Activated T-cell treated with anti-CD3 and anti-CD28 coated beads, Interleukin-2, amount 50 U/mL, for 72 hours (primary cell): ENCODE measurements around the gene KRABD2.

ENCODE experiments used
- ATAC-seq, 2 donors: fragments of 150-1000 bp; cut with Tn5 transposase; replicated peaks in 1 of 2; 2 replicates each; pipeline ENCODE4 v1.10.0; 2021; ENCODE audit warnings: moderate library complexity in 2 of 2, mild to moderate bottlenecking in 1 of 2
- DNase-seq, 2 donors: peaks; one replicate each; pipeline ENCODE4 v3.0.0; 2021 to 2022; ENCODE audit warnings: mixed read lengths in 1 of 2
- H3K27ac Mint-ChIP-seq: one replicate; pipeline ENCODE4 v1.8.0; 2022; ENCODE audit warnings: mild to moderate bottlenecking, moderate library complexity, mixed read lengths
- H3K27me3 Mint-ChIP-seq: one replicate; pipeline ENCODE4 v1.8.0; 2022; ENCODE audit warnings: low read depth, mixed read lengths
- H3K36me3 Mint-ChIP-seq, 2 donors: one replicate each; pipeline ENCODE4 v1.8.0; 2022; ENCODE audit warnings: mixed read lengths in 2 of 2, mild to moderate bottlenecking in 1 of 2; ENCODE audit not compliant: insufficient read depth in 2 of 2
- H3K4me1 Mint-ChIP-seq: one replicate; pipeline ENCODE4 v1.8.0; 2022; ENCODE audit warnings: low read depth, mixed read lengths
- H3K4me3 Mint-ChIP-seq, 2 donors: one replicate each; pipeline ENCODE4 v1.8.0; 2022; ENCODE audit warnings: mild to moderate bottlenecking in 2 of 2, mixed read lengths in 2 of 2, moderate library complexity in 2 of 2
- H3K9me3 Mint-ChIP-seq, 2 donors: one replicate each; pipeline ENCODE4 v1.8.0; 2022; ENCODE audit warnings: mixed read lengths in 2 of 2

KRABD2 gene

GRCh38 chr17:8376271-8377067, at the start of gene KRABD2:
TSS of gene KRABD2 (minus strand) at chr17:8376704.
- Mint-ChIP-seq H3K36me3 (peaks cover 9 to 34% of the 10 kb centered on the region in 2 donors), H3K4me1 (peaks cover 62% of the 10 kb centered on the region), H3K27ac (peak within 1 kb of the TSS; percentile 85), H3K27me3 (no peaks in the 10 kb centered on the region), H3K9me3 (no peaks in the 10 kb centered on the region), H3K4me3 (peak within 1 kb of the TSS; percentile 87 to 90)
- DNase-seq (peak; percentile 94), ATAC-seq (peak; percentile 98 to 100)

- Mint-ChIP-seq H3K27me3 (peaks cover 31% of the 10 kb centered on the region), H3K4me1 (no peaks in the 10 kb centered on the region), H3K36me3 (no peaks in the 10 kb centered on the region), H3K4me3 (no peak overlapping the region), H3K27ac (no peak overlapping the region), H3K9me3 (no peaks in the 10 kb centered on the region)
- ATAC-seq (no peak), DNase-seq (no peak)
Measured at GRCh38 chr17:8421571-8421970, 45.1 kb upstream of the KRABD2 start.

- H3K9me3 Mint-ChIP-seq = no peaks in the 10 kb centered on the region
- H3K27me3 Mint-ChIP-seq = peaks cover 38% of the 10 kb centered on the region
- H3K4me3 Mint-ChIP-seq = no peak overlapping the region
- H3K36me3 Mint-ChIP-seq = no peaks in the 10 kb centered on the region
- ATAC-seq = no peak
- H3K4me1 Mint-ChIP-seq = no peaks in the 10 kb centered on the region
- no peak overlapping the region for H3K27ac Mint-ChIP-seq
- DNase-seq = no peak
Measured at GRCh38 chr17:8420041-8420934, 43.8 kb upstream of the KRABD2 start.

GRCh38 chr17:8419305-8419704, 42.8 kb upstream of the KRABD2 start:
- DNase-seq (no peak), ATAC-seq (no peak)
- no peaks in the 10 kb centered on the region for H3K9me3 Mint-ChIP-seq
- H3K4me1 Mint-ChIP-seq = no peaks in the 10 kb centered on the region
- H3K36me3 Mint-ChIP-seq = no peaks in the 10 kb centered on the region
- H3K27me3 Mint-ChIP-seq = peaks cover 38% of the 10 kb centered on the region
- no peak overlapping the region for H3K27ac Mint-ChIP-seq
- no peak overlapping the region for H3K4me3 Mint-ChIP-seq

- peaks cover 1% of the 10 kb centered on the region for H3K4me1 Mint-ChIP-seq
- H3K36me3 Mint-ChIP-seq = no peaks in the 10 kb centered on the region
- peaks cover 38% of the 10 kb centered on the region for H3K27me3 Mint-ChIP-seq
- H3K27ac Mint-ChIP-seq = no peak overlapping the region
- no peak overlapping the region for H3K4me3 Mint-ChIP-seq
- ATAC-seq (no peak), DNase-seq (no peak)
- no peaks in the 10 kb centered on the region for H3K9me3 Mint-ChIP-seq
Measured at GRCh38 chr17:8418471-8418870, 42.0 kb upstream of the KRABD2 start.

- Mint-ChIP-seq H3K9me3 (no peaks in the 10 kb centered on the region), H3K27ac (no peak overlapping the region), H3K4me1 (peaks cover 8% of the 10 kb centered on the region), H3K27me3 (peaks cover 38% of the 10 kb centered on the region), H3K4me3 (no peak overlapping the region), H3K36me3 (no peaks in the 10 kb centered on the region)
- DNase-seq (no peak), ATAC-seq (no peak)
Measured at GRCh38 chr17:8417806-8418205, 41.3 kb upstream of the KRABD2 start.

- peaks cover 43% of the 10 kb centered on the region for H3K27me3 Mint-ChIP-seq
- ATAC-seq = no peak
- no peaks in the 10 kb centered on the region for H3K9me3 Mint-ChIP-seq
- H3K27ac Mint-ChIP-seq = no peak overlapping the region
- no peak overlapping the region for H3K4me3 Mint-ChIP-seq
- DNase-seq = no peak
- peaks cover 23% of the 10 kb centered on the region for H3K4me1 Mint-ChIP-seq
- no peaks in the 10 kb centered on the region for H3K36me3 Mint-ChIP-seq
Measured at GRCh38 chr17:8413938-8414337, 37.4 kb upstream of the KRABD2 start.

- peaks cover 45% of the 10 kb centered on the region for H3K27me3 Mint-ChIP-seq
- no peak overlapping the region for H3K4me3 Mint-ChIP-seq
- DNase-seq = no peak
- H3K27ac Mint-ChIP-seq = no peak overlapping the region
- no peaks in the 10 kb centered on the region for H3K9me3 Mint-ChIP-seq
- H3K36me3 Mint-ChIP-seq = no peaks in the 10 kb centered on the region
- H3K4me1 Mint-ChIP-seq = peaks cover 23% of the 10 kb centered on the region
- no peak for ATAC-seq
Measured at GRCh38 chr17:8413328-8413727, 36.8 kb upstream of the KRABD2 start.

- peaks cover 23% of the 10 kb centered on the region for H3K4me1 Mint-ChIP-seq
- no peak overlapping the region for H3K4me3 Mint-ChIP-seq
- ATAC-seq = no peak
- no peak overlapping the region for H3K27ac Mint-ChIP-seq
- no peaks in the 10 kb centered on the region for H3K36me3 Mint-ChIP-seq
- H3K27me3 Mint-ChIP-seq = peaks cover 36% of the 10 kb centered on the region
- DNase-seq = no peak
- no peaks in the 10 kb centered on the region for H3K9me3 Mint-ChIP-seq
Measured at GRCh38 chr17:8412089-8412488, 35.6 kb upstream of the KRABD2 start.

- H3K4me3 Mint-ChIP-seq = no peak overlapping the region
- H3K27ac Mint-ChIP-seq = no peak overlapping the region
- ATAC-seq (no peak), DNase-seq (no peak)
- H3K9me3 Mint-ChIP-seq = no peaks in the 10 kb centered on the region
- peaks cover 23% of the 10 kb centered on the region for H3K4me1 Mint-ChIP-seq
- peaks cover 24% of the 10 kb centered on the region for H3K27me3 Mint-ChIP-seq
- no peaks in the 10 kb centered on the region for H3K36me3 Mint-ChIP-seq
Measured at GRCh38 chr17:8410883-8411238, 34.4 kb upstream of the KRABD2 start.

GRCh38 chr17:8409966-8410882, 33.7 kb upstream of the KRABD2 start:
- Mint-ChIP-seq H3K9me3 (no peaks in the 10 kb centered on the region), H3K27ac (no peak overlapping the region), H3K4me1 (peaks cover 23% of the 10 kb centered on the region), H3K36me3 (no peaks in the 10 kb centered on the region), H3K27me3 (peaks cover 24% of the 10 kb centered on the region), H3K4me3 (peak overlapping the region; percentile 21 to 28)
- DNase-seq (peak; percentile 73 to 82), ATAC-seq (peak; percentile 71 to 80)

- Mint-ChIP-seq H3K4me3 (no peak overlapping the region), H3K4me1 (peaks cover 21% of the 10 kb centered on the region), H3K9me3 (no peaks in the 10 kb centered on the region), H3K27me3 (peaks cover 24% of the 10 kb centered on the region), H3K36me3 (no peaks in the 10 kb centered on the region), H3K27ac (no peak overlapping the region)
- ATAC-seq = no peak
- no peak for DNase-seq
Measured at GRCh38 chr17:8408371-8408770, 31.9 kb upstream of the KRABD2 start.

- no peaks in the 10 kb centered on the region for H3K9me3 Mint-ChIP-seq
- no peak overlapping the region for H3K4me3 Mint-ChIP-seq
- ATAC-seq (no peak), DNase-seq (no peak)
- no peak overlapping the region for H3K27ac Mint-ChIP-seq
- H3K27me3 Mint-ChIP-seq = peaks cover 13% of the 10 kb centered on the region
- peaks cover 13% of the 10 kb centered on the region for H3K4me1 Mint-ChIP-seq
- no peaks in the 10 kb centered on the region for H3K36me3 Mint-ChIP-seq
Measured at GRCh38 chr17:8406174-8406573, 29.7 kb upstream of the KRABD2 start.
